Endothelial cell of umbilical vein (primary cell): ENCODE data around the gene ADCY5. TPM values are rescaled to one million over a fixed set of nuclear protein-coding genes. Genes with fewer than 3 reads are reported as not detected.

ENCODE experiments used
- BruUV-seq: library from RNA; stranded (reverse); fragments of 400-500 nt; replicated peaks from 2 replicates; lab custom pipeline; 2021; lab: Mats Ljungman, UMichigan
- CTCF ChIA-PET: fragments of 300-600, 350-600 bp; sonication (Branson Sonifier 250); formaldehyde crosslinking; loops from one replicate; lab custom pipeline; 2021; ENCODE audit warnings: antibody characterized with exemption, inconsistent platforms; lab: Charles Lee
- POLR2A ChIA-PET: fragments of 300-600, 350-600 bp; sonication (Branson Sonifier 250); formaldehyde crosslinking; loops from one replicate; lab custom pipeline; 2021; ENCODE audit warnings: antibody characterized with exemption, inconsistent platforms; lab: Charles Lee
- DNase-seq: peaks from one replicate; pipeline ENCODE4 v3.0.0-alpha.2; 2011; ENCODE audit warnings: low read depth, low spot score
- FAIRE-seq: peaks from 2 replicates; lab custom pipeline; 2011; peaks lifted over from hg19 to GRCh38; lab: Jason Lieb, UNC
- H2AFZ ChIP-seq: 2 replicates; pipeline ENCODE4 v1.6.0; 2012; ENCODE audit warnings: low read depth, low read length, control low read depth, inconsistent platforms
- H3K27ac ChIP-seq: 2 replicates; pipeline ENCODE4 v1.5.1; 2011; ENCODE audit warnings: low read depth, mild to moderate bottlenecking, control low read depth, low read length, moderate library complexity; ENCODE audit not compliant: insufficient read depth
- H3K27me3 ChIP-seq, 2 experiments: 2 replicates each; pipeline versions ENCODE4 v1.6.0 to v1.6.1; 2011; ENCODE audit warnings: low read length in 2 of 2, mixed read lengths in 1 of 2; ENCODE audit not compliant: control insufficient read depth in 2 of 2, insufficient read depth in 2 of 2
- H3K36me3 ChIP-seq, 2 experiments: 2 replicates in 1 of 2; 3 replicates in 1 of 2; pipeline ENCODE4 v1.5.1; 2011; ENCODE audit warnings: low read length in 2 of 2, mild to moderate bottlenecking in 1 of 2, moderate library complexity in 1 of 2; ENCODE audit not compliant: control insufficient read depth in 2 of 2, insufficient read depth in 2 of 2; ENCODE audit errors: extremely low read depth in 1 of 2
- H3K4me1 ChIP-seq: 3 replicates; pipeline ENCODE4 v1.5.1; 2011; ENCODE audit warnings: mild to moderate bottlenecking, low read length; ENCODE audit not compliant: control insufficient read depth, insufficient read depth; ENCODE audit errors: extremely low read depth
- H3K4me2 ChIP-seq: 2 replicates; pipeline ENCODE4 v1.6.1; 2011; ENCODE audit warnings: low read length, control low read depth, mixed read lengths; ENCODE audit not compliant: insufficient read depth
- H3K4me3 ChIP-seq, 3 experiments: fragments of 200-600 bp in 1 of 3; sonication (generic), shearing (Covaris generic) in 1 of 3; replicated peaks in 1 of 3; 2 replicates each; pipeline ENCODE4 v1.5.1; 2011 to 2016; ENCODE audit warnings: control low read depth in 3 of 3, low read length in 3 of 3, mild to moderate bottlenecking in 2 of 3, inconsistent platforms in 1 of 3, low read depth in 1 of 3, moderate library complexity in 1 of 3; ENCODE audit not compliant: insufficient read depth in 1 of 3
- H3K79me2 ChIP-seq: 2 replicates; pipeline ENCODE4 v1.6.0; 2012; ENCODE audit warnings: low read length, inconsistent platforms; ENCODE audit not compliant: control insufficient read depth, insufficient read depth
- H3K9ac ChIP-seq: replicated peaks from 2 replicates; pipeline ENCODE3; 2011; ENCODE audit warnings: low read length, control low read depth; ENCODE audit not compliant: insufficient read depth; ENCODE audit errors: extremely low read depth
- H3K9me1 ChIP-seq: replicated peaks from 3 replicates; pipeline ENCODE4 v1.6.0; 2011; ENCODE audit warnings: mild to moderate bottlenecking, low read length; ENCODE audit not compliant: control insufficient read depth, insufficient read depth; ENCODE audit errors: extremely low read depth
- H3K9me3 ChIP-seq: replicated peaks from 2 replicates; pipeline ENCODE4 v1.5.1; 2012; ENCODE audit warnings: low read length, inconsistent platforms; ENCODE audit not compliant: control insufficient read depth, insufficient read depth
- H4K20me1 ChIP-seq: replicated peaks from 2 replicates; pipeline ENCODE3; 2011; ENCODE audit warnings: mild to moderate bottlenecking, low read length; ENCODE audit not compliant: control insufficient read depth, insufficient read depth; ENCODE audit errors: extremely low read depth
- CTCF ChIP-seq, 2 donors: IDR thresholded peaks; 1 replicate in 1 of 2; 2 replicates in 1 of 2; pipeline ENCODE4 v1.5.1; 2011; ENCODE audit warnings: low read length in 2 of 2, mild to moderate bottlenecking in 2 of 2, moderate library complexity in 2 of 2, control low read depth in 1 of 2, inconsistent platforms in 1 of 2, low read depth in 1 of 2; ENCODE audit not compliant: insufficient read depth in 1 of 2; ENCODE audit errors: extremely low read depth in 1 of 2
- EZH2 ChIP-seq: IDR thresholded peaks from 2 replicates; pipeline ENCODE4 v1.6.1; 2012; ENCODE audit warnings: borderline replicate concordance, low read depth, mild to moderate bottlenecking, moderate library complexity, low read length, inconsistent platforms; ENCODE audit not compliant: severe bottlenecking
- FOS ChIP-seq: IDR thresholded peaks from 2 replicates; pipeline ENCODE4 v1.6.1; 2011; ENCODE audit warnings: mild to moderate bottlenecking, low read length, moderate library complexity, borderline replicate concordance; ENCODE audit not compliant: insufficient read depth
- GATA2 ChIP-seq: IDR thresholded peaks from 2 replicates; pipeline ENCODE4 v1.7.0; 2011; ENCODE audit warnings: low read depth, mild to moderate bottlenecking, moderate library complexity, mixed read lengths, low read length; ENCODE audit not compliant: insufficient read length, insufficient read depth
- JUN ChIP-seq: IDR thresholded peaks from 2 replicates; pipeline ENCODE4 v1.6.1; 2011; ENCODE audit warnings: borderline replicate concordance, low read depth; ENCODE audit not compliant: insufficient read length, insufficient read depth
- MAX ChIP-seq: IDR thresholded peaks from 2 replicates; pipeline ENCODE4 v1.6.1; 2011; ENCODE audit not compliant: insufficient read depth, insufficient read length
- MYC ChIP-seq: IDR thresholded peaks from one replicate; pipeline ENCODE4 v1.6.1; 2011; ENCODE audit warnings: mild to moderate bottlenecking, low read depth, low read length
- POLR2A ChIP-seq: IDR thresholded peaks from 2 replicates; pipeline ENCODE4 v1.6.1; 2012; ENCODE audit warnings: low read depth, mild to moderate bottlenecking, control low read depth, low read length
- POLR2AphosphoS5 ChIP-seq: IDR thresholded peaks from 2 replicates; pipeline ENCODE4 v1.6.1; 2012; ENCODE audit warnings: low read depth, mild to moderate bottlenecking, control low read depth, low read length, moderate library complexity; ENCODE audit not compliant: insufficient read depth
- dilution Hi-C: fragments of 300-500 bp; cut with MboI; formaldehyde crosslinking; loops from one replicate; pipeline ENCODE4 v1.15.0; 2019; ENCODE audit warnings: low sequenced_read_pairs; ENCODE audit not compliant: extremely low pct_ligation_motif_present
- intact Hi-C: fragments of 100-400 bp; cut with micrococcal nuclease; formaldehyde crosslinking; loops from one replicate; pipeline ENCODE4 v1.10.0; 2022
- polyA plus RNA-seq, 4 experiments: library from polyadenylated mRNA; depleted of rRNA in 3 of 4; stranded (reverse) in 3 of 4; unstranded in 1 of 4; fragments of >200 nt; gene quantifications; 2 replicates each; pipeline versions ENCODE4 v1.2.1 to v1.2.3, GENCODE V29; 2011 to 2012; ENCODE audit warnings: missing spikeins in 1 of 4
- total RNA-seq: library from RNA; stranded (reverse); gene quantifications from 2 replicates; pipeline ENCODE4 v1.2.3, GENCODE V29; 2021

Gene ADCY5
- total and polyA plus RNA-seq, 2 donors (not counting 3 experiments of a cell fraction or from before 2014, with no cell fraction given): 0.01 TPM; not detected in 1

GRCh38 chr3:123388811-123389627, 59.9 kb downstream of the ADCY5 start:
- FAIRE-seq (no peak), DNase-seq (no peak)
- Histone ChIP-seq H3K9ac (no peak overlapping the region), H3K36me3 (no peaks in the 10 kb centered on the region), H4K20me1 (no peaks in the 10 kb centered on the region), H3K79me2 (no peaks in the 10 kb centered on the region), H3K9me3 (no peaks in the 10 kb centered on the region), H2AFZ (no peak overlapping the region), H3K4me3 (no peak overlapping the region), H3K27ac (no peak overlapping the region), H3K9me1 (no peaks in the 10 kb centered on the region), H3K27me3 (peaks cover 0 to 6% of the 10 kb centered on the region in 2 experiments), H3K4me2 (no peak overlapping the region), H3K4me1 (no peaks in the 10 kb centered on the region)
- intact Hi-C loops (no loop called here), dilution Hi-C loops (no loop called here)
- TF ChIP-seq EZH2 (no peak), POLR2A (no peak), CTCF (IDR thresholded peaks at IDR 0.05; ENCODE audit: extremely low read depth in 1 of 2, insufficient read depth in 1 of 2, low read depth in 1 of 2, low read length in 2 of 2) (no peak), POLR2AphosphoS5 (no peak), MYC (no peak), GATA2 (no peak), FOS (no peak), JUN (no peak), MAX (no peak)
- ChIA-PET CTCF (no interaction called here), POLR2A (no interaction called here)
- no TSS peak for BruUV-seq
